ENCODE results near the gene PIK3CA. TPM values are rescaled to one million over a fixed set of nuclear protein-coding genes. Genes with fewer than 3 reads are reported as not detected.

PIK3CA gene
- total RNA-seq, result 10 to 100 TPM; 14.1 to 18.3 TPM

DNA sequence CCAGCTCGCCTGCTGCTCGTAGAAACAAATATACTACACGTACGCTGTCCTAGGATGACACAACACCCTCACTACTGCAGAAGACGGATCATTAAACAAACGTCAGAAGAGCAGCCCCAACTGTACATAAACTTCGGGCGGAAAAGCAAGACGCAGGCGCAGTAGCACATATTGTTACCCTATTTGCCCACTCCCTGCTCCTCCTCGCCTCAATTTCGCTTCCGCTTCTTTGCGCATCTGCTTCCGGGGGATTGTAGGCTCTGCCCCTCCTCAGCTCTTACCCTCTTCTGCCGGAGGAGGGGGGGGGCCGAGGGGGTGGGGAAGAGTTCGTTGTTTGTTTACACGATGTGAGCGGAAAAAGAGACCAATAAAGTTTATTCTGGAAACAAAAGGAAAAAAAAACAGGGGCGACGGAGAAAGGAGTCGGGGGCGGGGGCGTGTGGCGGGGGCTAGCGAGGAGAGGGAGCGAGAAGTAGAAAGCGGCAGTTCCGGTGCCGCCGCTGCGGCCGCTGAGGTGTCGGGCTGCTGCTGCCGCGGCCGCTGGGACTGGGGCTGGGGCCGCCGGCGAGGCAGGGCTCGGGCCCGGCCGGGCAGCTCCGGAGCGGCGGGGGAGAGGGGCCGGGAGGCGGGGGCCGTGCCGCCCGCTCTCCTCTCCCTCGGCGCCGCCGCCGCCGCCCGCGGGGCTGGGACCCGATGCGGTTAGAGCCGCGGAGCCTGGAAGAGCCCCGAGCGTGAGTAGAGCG lies at the start of gene PIK3CA:
Gene PIK3CA, plus strand, starts transcription at position 485 of the 743 bp plus-strand sequence. CDS start 50,469 bp downstream, outside the sequence.

DNA sequence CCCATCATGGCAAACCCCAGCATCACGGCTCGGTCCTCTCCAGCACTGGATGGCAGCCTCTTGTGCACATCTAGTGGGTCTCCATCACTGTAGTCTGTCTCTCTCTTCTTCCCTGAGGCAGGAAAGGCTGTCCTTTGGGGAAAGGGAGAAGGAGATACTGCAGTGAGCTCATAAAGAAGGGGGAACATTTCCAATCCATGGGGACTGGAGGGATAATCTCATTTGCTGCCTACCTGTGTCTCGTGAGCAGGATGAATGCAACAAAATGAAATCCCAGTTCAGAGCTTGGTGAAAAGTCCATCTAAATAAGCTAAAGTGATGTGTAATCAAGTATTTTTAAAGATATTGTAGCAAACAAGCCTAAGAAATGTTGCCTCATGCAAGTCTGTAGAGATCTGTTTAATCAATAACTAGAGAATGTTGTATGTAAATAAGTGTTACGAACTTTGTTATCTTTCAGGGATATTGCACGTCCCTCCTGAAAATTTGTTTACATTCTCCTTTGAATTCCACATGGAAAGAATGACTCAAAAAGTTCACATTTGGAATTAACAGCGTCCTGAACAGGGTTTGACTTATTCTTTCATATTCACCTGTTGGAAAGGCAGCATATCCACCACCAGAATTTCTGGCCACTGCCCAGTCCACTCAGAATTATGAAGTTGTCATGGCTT lies 102.8 kb downstream of the PIK3CA start, which contains the start of gene KCNMB3:
Gene KCNMB3, minus strand, starts transcription at position 312 of the 674 bp plus-strand sequence. Its CDS starts 124 bp downstream, at position 188.

Small RNAs within 50 kb of the gene (small RNA-seq; reads per million reads assigned to genes)
- gene RF00402, result 0 reads per million in 2 donors

Other genes starting within 250 kb of the PIK3CA start
- 10 to 100 TPM; 14.0 to 15.8 TPM for gene ZMAT3, start 76.5 kb upstream of the PIK3CA start, total RNA-seq
- gene KCNMB3, start 102.8 kb downstream of the PIK3CA start, total RNA-seq, result 1 to 10 TPM; 1.3 to 1.4 TPM
- gene ZNF639, start 174.7 kb downstream of the PIK3CA start, total RNA-seq, result 10 to 100 TPM; 27.2 to 36.6 TPM
- 10 to 100 TPM; 34.4 to 36.6 TPM for gene MFN1, start 199.4 kb downstream of the PIK3CA start, total RNA-seq